Ovary (tissue), 9 donors: Measurements from ENCODE around the gene SDK1. TPM values are rescaled to one million over a fixed set of nuclear protein-coding genes. Genes with fewer than 3 reads are reported as not detected.

Experiments
- DNase-seq, 5 donors: peaks; one replicate each; pipeline ENCODE4 v3.0.0-alpha.2; 2019 to 2020
- H3K27ac ChIP-seq, 2 donors: fragments of 200-600 bp; one replicate each; pipeline versions ENCODE4 v1.5.1 to v1.8.0; 2019 to 2022
- H3K27me3 ChIP-seq: fragments of 200-600 bp; one replicate; pipeline ENCODE4 v1.8.0; 2022
- H3K36me3 ChIP-seq: fragments of 200-600 bp; sonication (generic); one replicate; pipeline ENCODE4 v1.5.1; 2019
- H3K4me1 ChIP-seq: one replicate; pipeline ENCODE4 v1.8.1; 2013; ENCODE audit warnings: mild to moderate bottlenecking, moderate library complexity; ENCODE audit not compliant: insufficient read depth
- H3K4me3 ChIP-seq: fragments of 200-600 bp; sonication (generic); one replicate; pipeline ENCODE4 v1.5.1; 2017
- H3K9me3 ChIP-seq, 2 donors: fragments of 200-600 bp in 1 of 2; sonication (generic) in 1 of 2; one replicate each; pipeline versions ENCODE4 v1.5.1 to v1.8.1; 2013 to 2019; ENCODE audit warnings: mild to moderate bottlenecking in 1 of 2, moderate library complexity in 1 of 2
- EP300 ChIP-seq: sonication (generic); formaldehyde crosslinking; IDR thresholded peaks from one replicate; pipeline ENCODE4 v1.6.1; 2017; ENCODE audit warnings: antibody characterized with exemption
- POLR2A ChIP-seq: fragments of 450-650 bp; IDR thresholded peaks from one replicate; pipeline ENCODE4 v1.6.1; 2017; ENCODE audit warnings: antibody characterized with exemption, mild to moderate bottlenecking, moderate library complexity
- WGBS, 3 donors: extraction: QIAGEN DNeasy Blood & Tissue Kit in 1 of 3; methylation state at CpG; one replicate each; pipeline versions ENCODE4 v1.1.5 to v1.1.7; 2013 to 2017; 5-methylcytosine and 5-hydroxymethylcytosine counted together
- intact Hi-C, 4 donors: fragments of 100-400 bp; cut with DNase I; formaldehyde crosslinking; loops; one replicate each; pipeline versions ENCODE4 v1.11.0 to v1.15.1; 2022 to 2023
- polyA plus RNA-seq, 2 donors: library from polyadenylated mRNA; stranded (reverse); fragments of 200-250 nt in 1 of 2; fragments of 350-450 nt in 1 of 2; fragmentation: Illumina TruSeq in 1 of 2; extraction: RNeasy Lipid Tissue Mini Kit (QIAGEN cat#74804) in 1 of 2; gene quantifications; one replicate each; pipeline ENCODE4 v1.2.3, GENCODE V29; 2013 to 2014
- total RNA-seq, 7 donors: library from RNA; depleted of rRNA in 2 of 7; stranded (reverse); fragments of >200 nt in 2 of 7; fragmentation: NEBNext Ultra II Directional in 3 of 7; extraction: Animal tissue kit (Norgen Biotek cat#: 25700) in 3 of 7; gene quantifications; one replicate each; pipeline versions ENCODE4 v1.1.0 to v1.2.4, GENCODE V29; 2016 to 2023
- TF ChIP-seq, protein P1 (sequence below), 3 donors: fragments of 450-650 bp in 2 of 3; fragments of 200-600 bp in 1 of 3; IDR thresholded peaks; one replicate each; pipeline versions ENCODE4 v1.5.1 to v1.8.0; 2016 to 2022; ENCODE audit warnings: antibody characterized with exemption in 3 of 3, mild to moderate bottlenecking in 1 of 3
- donor health status: DM: no; HTN: no; CAD: no; lungs with moderate emphysema.
- donor health status: DM: no; HTN: no; CAD: no.
- donor health status: Bipolar disorder and iron deficiency.
- donor health status: DM: yes; HTN: yes; CAD: no.
- donor health status: DM: no; HTN: no; CAD: no.
- donor health status: DM: yes; HTN: yes; CAD: no.

The SDK1 gene
- total and polyA plus RNA-seq, 9 donors = 1.2 to 13.3 (median 4.4) TPM

DNA sequence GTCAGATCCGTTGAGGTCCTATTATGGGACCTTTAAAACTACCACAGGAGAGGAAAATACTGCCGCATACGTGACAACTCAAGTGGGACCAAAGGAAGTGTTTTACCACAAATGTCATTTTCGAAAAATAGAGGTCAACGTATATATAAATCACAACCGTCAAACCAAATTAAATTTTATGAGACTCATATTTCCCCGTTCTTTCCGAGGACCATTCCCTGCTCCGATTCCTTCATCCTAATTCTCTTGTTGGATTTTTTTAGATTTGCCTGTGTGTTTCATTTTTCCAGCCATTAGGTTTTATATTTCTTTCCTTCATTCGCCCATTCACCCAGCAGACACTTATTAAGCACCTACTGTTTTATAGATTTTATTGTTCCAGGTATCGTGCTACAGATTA, 797.1 kb downstream of the SDK1 start:
- no peak for DNase-seq
- 91 to 93% (median 93%) methylated on average over 11 of the region's 11 CpGs for WGBS, 3 donors
- no peak overlapping the region for H3K4me3 ChIP-seq
- H3K9me3 ChIP-seq = no peaks in the 10 kb centered on the region
- intact Hi-C loops = no loop called here
- H3K27ac ChIP-seq = no peak overlapping the region
- H3K36me3 ChIP-seq = no peaks in the 10 kb centered on the region
- H3K27me3 ChIP-seq = no peaks in the 10 kb centered on the region
- no peaks in the 10 kb centered on the region for H3K4me1 ChIP-seq
- TF ChIP-seq POLR2A (no peak), EP300 (no peak)
- TF ChIP-seq, protein P1, sequence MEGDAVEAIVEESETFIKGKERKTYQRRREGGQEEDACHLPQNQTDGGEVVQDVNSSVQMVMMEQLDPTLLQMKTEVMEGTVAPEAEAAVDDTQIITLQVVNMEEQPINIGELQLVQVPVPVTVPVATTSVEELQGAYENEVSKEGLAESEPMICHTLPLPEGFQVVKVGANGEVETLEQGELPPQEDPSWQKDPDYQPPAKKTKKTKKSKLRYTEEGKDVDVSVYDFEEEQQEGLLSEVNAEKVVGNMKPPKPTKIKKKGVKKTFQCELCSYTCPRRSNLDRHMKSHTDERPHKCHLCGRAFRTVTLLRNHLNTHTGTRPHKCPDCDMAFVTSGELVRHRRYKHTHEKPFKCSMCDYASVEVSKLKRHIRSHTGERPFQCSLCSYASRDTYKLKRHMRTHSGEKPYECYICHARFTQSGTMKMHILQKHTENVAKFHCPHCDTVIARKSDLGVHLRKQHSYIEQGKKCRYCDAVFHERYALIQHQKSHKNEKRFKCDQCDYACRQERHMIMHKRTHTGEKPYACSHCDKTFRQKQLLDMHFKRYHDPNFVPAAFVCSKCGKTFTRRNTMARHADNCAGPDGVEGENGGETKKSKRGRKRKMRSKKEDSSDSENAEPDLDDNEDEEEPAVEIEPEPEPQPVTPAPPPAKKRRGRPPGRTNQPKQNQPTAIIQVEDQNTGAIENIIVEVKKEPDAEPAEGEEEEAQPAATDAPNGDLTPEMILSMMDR (IDR thresholded peaks at IDR 0.05) = no peak

DNA sequence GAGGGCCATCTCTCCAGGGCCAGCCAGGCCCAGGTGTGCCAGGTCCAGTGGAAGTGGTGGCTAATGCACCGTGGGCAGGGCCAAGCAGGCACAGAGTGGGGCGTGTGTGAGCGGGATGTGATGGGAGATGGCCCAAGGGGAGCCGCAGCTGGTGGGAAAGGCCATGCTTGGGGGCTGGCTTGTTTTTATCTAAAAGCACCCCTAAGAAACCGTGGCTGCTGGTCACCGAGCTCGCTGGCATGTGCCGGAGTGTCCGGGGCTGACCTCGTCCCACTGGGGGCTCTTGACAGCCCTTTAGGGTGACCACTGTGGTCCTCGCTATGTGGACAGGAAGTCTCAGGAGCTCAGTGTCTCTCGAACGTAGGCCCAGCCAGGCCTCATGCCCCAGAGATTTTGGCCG, 798.6 kb downstream of the SDK1 start:
- Histone ChIP-seq H3K4me1 (no peaks in the 10 kb centered on the region), H3K27ac (no peak overlapping the region)
- intact Hi-C loops = no loop called here

DNA sequence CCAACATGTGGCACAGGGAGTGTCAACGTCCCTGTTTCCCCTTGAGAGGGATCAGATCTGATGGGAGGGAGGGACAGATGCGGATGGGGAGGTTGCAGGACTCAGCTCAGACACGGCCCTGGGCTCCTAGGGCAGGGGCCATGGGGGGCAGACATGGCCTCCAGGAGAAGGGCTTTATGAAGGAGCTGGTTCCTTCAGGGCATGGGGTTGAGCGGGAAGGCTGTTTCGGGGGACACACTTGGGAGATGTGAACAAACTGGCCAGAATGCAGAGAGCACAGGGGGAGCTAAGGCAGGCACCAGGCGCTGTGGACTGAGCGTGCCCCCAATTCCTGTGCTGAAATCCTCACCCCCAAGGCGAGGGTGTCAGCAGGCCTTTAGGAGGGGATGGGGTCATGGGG, 799.1 kb downstream of the SDK1 start:
- H3K4me1 ChIP-seq = no peaks in the 10 kb centered on the region
- no peak overlapping the region for H3K27ac ChIP-seq
- H3K9me3 ChIP-seq = no peaks in the 10 kb centered on the region
- H3K4me3 ChIP-seq = no peak overlapping the region
- TF ChIP-seq, protein P1 (IDR thresholded peaks at IDR 0.05) = no peak
- no peak for TF ChIP-seq POLR2A
- no peak for TF ChIP-seq EP300
- H3K27me3 ChIP-seq = no peaks in the 10 kb centered on the region
- intact Hi-C loops = no loop called here
- no peak for DNase-seq
- no peaks in the 10 kb centered on the region for H3K36me3 ChIP-seq
- 90 to 95% (median 90%) methylated on average over 8 of the region's 8 CpGs for WGBS, 3 donors

More for the DNA sequence above, 798.6 kb downstream of the SDK1 start:
- Histone ChIP-seq H3K27me3 (no peaks in the 10 kb centered on the region), H3K36me3 (no peaks in the 10 kb centered on the region), H3K9me3 (no peaks in the 10 kb centered on the region), H3K4me3 (no peak overlapping the region)
- WGBS, 3 donors = 92 to 97% (median 96%) methylated on average over 14 of the region's 14 CpGs
- DNase-seq = no peak
- TF ChIP-seq POLR2A (no peak), EP300 (no peak)
- TF ChIP-seq, protein P1 (IDR thresholded peaks at IDR 0.05) = no peak

- Histone ChIP-seq H3K4me1 (no peaks in the 10 kb centered on the region), H3K36me3 (no peaks in the 10 kb centered on the region), H3K4me3 (no peak overlapping the region), H3K27ac (no peak overlapping the region), H3K9me3 (no peaks in the 10 kb centered on the region), H3K27me3 (no peaks in the 10 kb centered on the region)
- no peak for TF ChIP-seq POLR2A
- TF ChIP-seq, protein P1 (IDR thresholded peaks at IDR 0.05) = no peak
- no peak for TF ChIP-seq EP300
- intact Hi-C loops = no loop called here
- WGBS, 3 donors = 84 to 99% (median 94%) methylated on average over 11 of the region's 11 CpGs
- no peak for DNase-seq
These were observed 799.6 kb downstream of the SDK1 start for GRCh38 chr7:4100691-4101090.
